Activated gamma-delta T cell treated with anti-CD3 and anti-CD28 coated beads, Interleukin-2, amount 50 U/mL, for 16 hours (primary cell): ENCODE results near the gene GLI2.

Experiments
- DNase-seq: peaks from one replicate; pipeline ENCODE4 v3.0.0-alpha.2; 2020; ENCODE audit warnings: low read depth

The GLI2 gene

GRCh38 chr2:120738786-120739437, 3.2 kb downstream of the GLI2 start:
- no peak for DNase-seq

- DNase-seq: no peak
Measured at GRCh38 chr2:120739438-120740090, 3.9 kb downstream of the GLI2 start.

- DNase-seq: no peak
Measured at GRCh38 chr2:120740375-120740764, 4.7 kb downstream of the GLI2 start.

- DNase-seq: no peak
Measured at GRCh38 chr2:120740765-120741524, 5.3 kb downstream of the GLI2 start.

- DNase-seq: no peak
Measured at GRCh38 chr2:120741571-120742561, 6.2 kb downstream of the GLI2 start.

- DNase-seq: no peak
Measured at GRCh38 chr2:120743657-120744056, 8.0 kb downstream of the GLI2 start.

GRCh38 chr2:120744817-120745216, 9.1 kb downstream of the GLI2 start:
- no peak for DNase-seq

- DNase-seq: no peak
Measured at GRCh38 chr2:120745420-120746111, 9.9 kb downstream of the GLI2 start.

GRCh38 chr2:120746144-120746543, 10.5 kb downstream of the GLI2 start:
- DNase-seq: no peak

GRCh38 chr2:120747281-120747680, 11.6 kb downstream of the GLI2 start:
- no peak for DNase-seq

- DNase-seq: no peak
Measured at GRCh38 chr2:120747706-120748105, 12.0 kb downstream of the GLI2 start.

- no peak for DNase-seq
Measured at GRCh38 chr2:120748310-120748709, 12.6 kb downstream of the GLI2 start.

- no peak for DNase-seq
Measured at GRCh38 chr2:120748741-120749140, 13.1 kb downstream of the GLI2 start.

- DNase-seq: no peak
Measured at GRCh38 chr2:120749506-120750431, 14.1 kb downstream of the GLI2 start.

- DNase-seq: no peak
Measured at GRCh38 chr2:120750488-120751210, 15.0 kb downstream of the GLI2 start.

- DNase-seq: no peak
Measured at GRCh38 chr2:120751553-120751952, 15.9 kb downstream of the GLI2 start.

GRCh38 chr2:120754067-120754960, 18.6 kb downstream of the GLI2 start:
- no peak for DNase-seq
